NCI-H345 treated with DMSO at 0.1 percent for 48 hours (cell line): ENCODE results near the gene SLC25A17.
"Not testable (repeated sequence)": the region's sequence is repeated elsewhere in the genome, so short reads cannot be mapped to it uniquely, and the experiment has no call there.

ENCODE experiments used
- DNase-seq: peaks from one replicate; lab custom pipeline; 2025; ENCODE audit not compliant: unreplicated experiment; lab: John Stamatoyannopoulos, UW

Gene SLC25A17

GRCh38 chr22:40819599-40820140 lies 524 bp upstream of the SLC25A17 start:
- DNase-seq = no peak

GRCh38 chr22:40818192-40818746 lies 877 bp downstream of the SLC25A17 start:
- DNase-seq = no peak

- no peak for DNase-seq
Measured at GRCh38 chr22:40817737-40818136, 1.4 kb downstream of the SLC25A17 start.

GRCh38 chr22:40813912-40814315 lies 5.2 kb downstream of the SLC25A17 start:
- no peak for DNase-seq

GRCh38 chr22:40808018-40808841 lies 10.9 kb downstream of the SLC25A17 start:
- DNase-seq = no peak

- DNase-seq = no peak
Measured at GRCh38 chr22:40806711-40807110, 12.4 kb downstream of the SLC25A17 start.

GRCh38 chr22:40805699-40806203 lies 13.4 kb downstream of the SLC25A17 start:
- DNase-seq = no peak

- DNase-seq = no peak
Measured at GRCh38 chr22:40805239-40805638, 13.9 kb downstream of the SLC25A17 start.

GRCh38 chr22:40803321-40803720 lies 15.8 kb downstream of the SLC25A17 start:
- DNase-seq = no peak

GRCh38 chr22:40799008-40799407 lies 20.1 kb downstream of the SLC25A17 start:
- DNase-seq = no peak

- no peak for DNase-seq
Measured at GRCh38 chr22:40797427-40797826, 21.7 kb downstream of the SLC25A17 start.

GRCh38 chr22:40792451-40792850 lies 26.7 kb downstream of the SLC25A17 start:
- DNase-seq = no peak

GRCh38 chr22:40791241-40791640 lies 27.9 kb downstream of the SLC25A17 start:
- DNase-seq = no peak

- DNase-seq = no peak
Measured at GRCh38 chr22:40789131-40789530, 30.0 kb downstream of the SLC25A17 start.

GRCh38 chr22:40782521-40782920 lies 36.6 kb downstream of the SLC25A17 start:
- DNase-seq = no peak

- DNase-seq = not testable (repeated sequence)
Measured at GRCh38 chr22:40781749-40782148, 37.4 kb downstream of the SLC25A17 start.

GRCh38 chr22:40769761-40770160 lies 49.4 kb downstream of the SLC25A17 start:
- DNase-seq = no peak

GRCh38 chr22:40768206-40768605 lies 50.9 kb downstream of the SLC25A17 start:
- DNase-seq = no peak

- no peak for DNase-seq
Measured at GRCh38 chr22:40766956-40767355, 52.2 kb downstream of the SLC25A17 start.

- no peak for DNase-seq
Measured at GRCh38 chr22:40764763-40765441, 54.2 kb downstream of the SLC25A17 start.

- no peak for DNase-seq
Measured at GRCh38 chr22:40759294-40759840, 59.8 kb downstream of the SLC25A17 start.
